Activated naive CD8-positive, alpha-beta T cell treated with anti-CD3 and anti-CD28 coated beads, Interleukin-2, amount 50 U/mL, for 24 hours (primary cell): ENCODE data around the gene SRC.

Experiments
- ATAC-seq: fragments of 150-1000 bp; cut with Tn5 transposase; one replicate; pipeline ENCODE4 v1.10.0; 2021
- DNase-seq: peaks from one replicate; pipeline ENCODE4 v3.0.0; 2021
- H3K27ac Mint-ChIP-seq: one replicate; pipeline ENCODE4 v1.8.0; 2021; ENCODE audit warnings: mild to moderate bottlenecking, mixed read lengths
- H3K27me3 Mint-ChIP-seq: one replicate; pipeline ENCODE4 v1.8.0; 2021; ENCODE audit warnings: mixed read lengths
- H3K36me3 Mint-ChIP-seq: one replicate; pipeline ENCODE4 v1.8.0; 2021; ENCODE audit warnings: low read depth, mixed read lengths
- H3K4me1 Mint-ChIP-seq: one replicate; pipeline ENCODE4 v1.8.0; 2021; ENCODE audit warnings: mixed read lengths
- H3K4me3 Mint-ChIP-seq: one replicate; pipeline ENCODE4 v1.8.0; 2021; ENCODE audit warnings: mild to moderate bottlenecking, moderate library complexity, mixed read lengths
- H3K9me3 Mint-ChIP-seq: one replicate; pipeline ENCODE4 v1.8.0; 2021; ENCODE audit warnings: mixed read lengths

The SRC gene

GRCh38 chr20:37345339-37346235, at the start of gene SRC:
SRC (plus strand) TSS chr20:37346140; CDS start chr20:37384154, 38,014 bp downstream.
- no peaks in the 10 kb centered on the region for H3K9me3 Mint-ChIP-seq
- peak; percentile 58 for DNase-seq

GRCh38 chr20:37296371-37296770, 49.6 kb upstream of the SRC start:
- H3K27me3 Mint-ChIP-seq: no peaks in the 10 kb centered on the region
- H3K4me3 Mint-ChIP-seq: no peak overlapping the region
- DNase-seq (no peak), ATAC-seq (no peak)
- no peak overlapping the region for H3K27ac Mint-ChIP-seq
- H3K9me3 Mint-ChIP-seq: no peaks in the 10 kb centered on the region
- peaks cover 50% of the 10 kb centered on the region for H3K36me3 Mint-ChIP-seq
- peaks cover 45% of the 10 kb centered on the region for H3K4me1 Mint-ChIP-seq

More at GRCh38 chr20:37345339-37346235, at the start of gene SRC:
- Mint-ChIP-seq H3K27ac (peak within 1 kb of the TSS; percentile 60), H3K36me3 (no peaks in the 10 kb centered on the region), H3K27me3 (peaks cover 2% of the 10 kb centered on the region), H3K4me3 (peak within 1 kb of the TSS; percentile 70), H3K4me1 (peaks cover 26% of the 10 kb centered on the region)
- no peak for ATAC-seq

- ATAC-seq (no peak), DNase-seq (no peak)
- no peaks in the 10 kb centered on the region for H3K9me3 Mint-ChIP-seq
- peaks cover 39% of the 10 kb centered on the region for H3K4me1 Mint-ChIP-seq
- no peaks in the 10 kb centered on the region for H3K27me3 Mint-ChIP-seq
- H3K4me3 Mint-ChIP-seq: no peak overlapping the region
- no peak overlapping the region for H3K27ac Mint-ChIP-seq
- peaks cover 53% of the 10 kb centered on the region for H3K36me3 Mint-ChIP-seq
These were observed 48.7 kb upstream of the SRC start for GRCh38 chr20:37297066-37297736.

GRCh38 chr20:37298190-37298939, 47.6 kb upstream of the SRC start:
- Mint-ChIP-seq H3K9me3 (no peaks in the 10 kb centered on the region), H3K4me3 (no peak overlapping the region), H3K36me3 (peaks cover 50% of the 10 kb centered on the region), H3K4me1 (peaks cover 35% of the 10 kb centered on the region), H3K27me3 (no peaks in the 10 kb centered on the region), H3K27ac (no peak overlapping the region)
- no peak for ATAC-seq
- no peak for DNase-seq

- H3K27ac Mint-ChIP-seq: peak overlapping the region; percentile 40
- H3K4me1 Mint-ChIP-seq: peaks cover 20% of the 10 kb centered on the region
- H3K9me3 Mint-ChIP-seq: no peaks in the 10 kb centered on the region
- H3K36me3 Mint-ChIP-seq: peaks cover 47% of the 10 kb centered on the region
- no peak for DNase-seq
- H3K4me3 Mint-ChIP-seq: no peak overlapping the region
- H3K27me3 Mint-ChIP-seq: no peaks in the 10 kb centered on the region
- ATAC-seq: no peak
These were observed 46.0 kb upstream of the SRC start for GRCh38 chr20:37299718-37300528.

GRCh38 chr20:37301120-37301519, 44.8 kb upstream of the SRC start:
- ATAC-seq (no peak), DNase-seq (no peak)
- H3K27ac Mint-ChIP-seq: no peak overlapping the region
- H3K4me3 Mint-ChIP-seq: no peak overlapping the region
- H3K9me3 Mint-ChIP-seq: no peaks in the 10 kb centered on the region
- H3K36me3 Mint-ChIP-seq: peaks cover 47% of the 10 kb centered on the region
- no peaks in the 10 kb centered on the region for H3K27me3 Mint-ChIP-seq
- H3K4me1 Mint-ChIP-seq: peaks cover 9% of the 10 kb centered on the region

- DNase-seq: no peak
- no peak overlapping the region for H3K27ac Mint-ChIP-seq
- no peak for ATAC-seq
- H3K4me3 Mint-ChIP-seq: no peak overlapping the region
- no peaks in the 10 kb centered on the region for H3K27me3 Mint-ChIP-seq
- peaks cover 44% of the 10 kb centered on the region for H3K36me3 Mint-ChIP-seq
- H3K9me3 Mint-ChIP-seq: no peaks in the 10 kb centered on the region
- H3K4me1 Mint-ChIP-seq: peaks cover 6% of the 10 kb centered on the region
These were observed 44.4 kb upstream of the SRC start for GRCh38 chr20:37301558-37301957.

- Mint-ChIP-seq H3K36me3 (peaks cover 48% of the 10 kb centered on the region), H3K9me3 (no peaks in the 10 kb centered on the region), H3K4me1 (peaks cover 4% of the 10 kb centered on the region), H3K4me3 (no peak overlapping the region), H3K27ac (no peak overlapping the region), H3K27me3 (no peaks in the 10 kb centered on the region)
- no peak for DNase-seq
- ATAC-seq: no peak
These were observed 43.0 kb upstream of the SRC start for GRCh38 chr20:37302981-37303380.

GRCh38 chr20:37303637-37304036, 42.3 kb upstream of the SRC start:
- Mint-ChIP-seq H3K4me1 (peaks cover 6% of the 10 kb centered on the region), H3K27ac (no peak overlapping the region), H3K4me3 (no peak overlapping the region), H3K36me3 (peaks cover 47% of the 10 kb centered on the region), H3K27me3 (no peaks in the 10 kb centered on the region), H3K9me3 (no peaks in the 10 kb centered on the region)
- no peak for DNase-seq
- no peak for ATAC-seq

GRCh38 chr20:37305079-37305478, 40.9 kb upstream of the SRC start:
- H3K4me1 Mint-ChIP-seq: peaks cover 6% of the 10 kb centered on the region
- no peak for DNase-seq
- H3K9me3 Mint-ChIP-seq: no peaks in the 10 kb centered on the region
- no peak overlapping the region for H3K4me3 Mint-ChIP-seq
- H3K27me3 Mint-ChIP-seq: no peaks in the 10 kb centered on the region
- H3K27ac Mint-ChIP-seq: no peak overlapping the region
- H3K36me3 Mint-ChIP-seq: peaks cover 43% of the 10 kb centered on the region
- no peak for ATAC-seq

GRCh38 chr20:37305839-37306238, 40.1 kb upstream of the SRC start:
- no peak overlapping the region for H3K27ac Mint-ChIP-seq
- ATAC-seq: no peak
- no peak overlapping the region for H3K4me3 Mint-ChIP-seq
- peaks cover 3% of the 10 kb centered on the region for H3K4me1 Mint-ChIP-seq
- peaks cover 38% of the 10 kb centered on the region for H3K36me3 Mint-ChIP-seq
- no peaks in the 10 kb centered on the region for H3K9me3 Mint-ChIP-seq
- DNase-seq: no peak
- no peaks in the 10 kb centered on the region for H3K27me3 Mint-ChIP-seq

GRCh38 chr20:37308086-37309050, 37.6 kb upstream of the SRC start:
- Mint-ChIP-seq H3K27me3 (no peaks in the 10 kb centered on the region), H3K4me1 (peaks cover 3% of the 10 kb centered on the region), H3K36me3 (peaks cover 26% of the 10 kb centered on the region), H3K4me3 (no peak overlapping the region), H3K27ac (no peak overlapping the region), H3K9me3 (no peaks in the 10 kb centered on the region)
- peak; percentile 40 for ATAC-seq
- no peak for DNase-seq

- no peaks in the 10 kb centered on the region for H3K27me3 Mint-ChIP-seq
- peaks cover 7% of the 10 kb centered on the region for H3K4me1 Mint-ChIP-seq
- no peaks in the 10 kb centered on the region for H3K9me3 Mint-ChIP-seq
- H3K36me3 Mint-ChIP-seq: peaks cover 22% of the 10 kb centered on the region
- DNase-seq (no peak), ATAC-seq (no peak)
- H3K4me3 Mint-ChIP-seq: no peak overlapping the region
- no peak overlapping the region for H3K27ac Mint-ChIP-seq
These were observed 36.6 kb upstream of the SRC start for GRCh38 chr20:37309290-37309689.
